GM12878 (cell line): ENCODE results near the gene AHR. TPM values are rescaled to one million over a fixed set of nuclear protein-coding genes. Genes with fewer than 3 reads are reported as not detected.

ENCODE experiments used
- BACH1 ChIP-seq: fragments of 450-650 bp; IDR thresholded peaks from 2 replicates; pipeline ENCODE4 v1.6.1; 2017; ENCODE audit warnings: mild to moderate bottlenecking, borderline replicate concordance
- CBFB ChIP-seq: IDR thresholded peaks from 2 replicates; pipeline ENCODE4 v1.6.1; 2016; ENCODE audit warnings: antibody characterized with exemption, low read depth
- CREM ChIP-seq: IDR thresholded peaks from 2 replicates; pipeline ENCODE4 v1.6.1; 2014; ENCODE audit warnings: antibody characterized with exemption, low read depth
- DPF2 ChIP-seq: fragments of 450-650 bp; IDR thresholded peaks from 2 replicates; pipeline ENCODE4 v1.6.1; 2017; ENCODE audit warnings: mild to moderate bottlenecking
- GABPA ChIP-seq: IDR thresholded peaks from 2 replicates; pipeline ENCODE4 v1.6.1; 2014; ENCODE audit warnings: antibody characterized with exemption, low read depth, mild to moderate bottlenecking, inconsistent platforms
- KLF5 ChIP-seq: fragments of 450-650 bp; IDR thresholded peaks from 2 replicates; pipeline ENCODE4 v1.6.1; 2014; ENCODE audit warnings: mild to moderate bottlenecking; ENCODE audit not compliant: partially characterized antibody
- NBN ChIP-seq: fragments of 450-650 bp; IDR thresholded peaks from 2 replicates; pipeline ENCODE4 v1.6.1; 2016
- NFYA ChIP-seq: IDR thresholded peaks from 2 replicates; pipeline ENCODE4 v1.6.1; 2011; ENCODE audit warnings: low read depth, mild to moderate bottlenecking, low read length, improper control_type of control experiment, borderline replicate concordance
- PAX8 ChIP-seq: fragments of 450-650 bp; IDR thresholded peaks from 2 replicates; pipeline ENCODE4 v1.6.1; 2017; ENCODE audit warnings: mild to moderate bottlenecking, moderate library complexity
- ZNF217 ChIP-seq: fragments of 450-650 bp; IDR thresholded peaks from 2 replicates; pipeline ENCODE4 v1.6.1; 2017; ENCODE audit warnings: antibody characterized with exemption, mild to moderate bottlenecking
- polyA plus RNA-seq, 11 experiments: library from polyadenylated mRNA; depleted of rRNA in 4 of 11; unstranded in 6 of 11; stranded (reverse) in 5 of 11; fragments of >200 nt; fragmentation: Nextera tagmentation in 4 of 11; fragmentation: Illumina TruSeq in 1 of 11; extraction: Ambion mirVana in 4 of 11; extraction: Trizol in 1 of 11; gene quantifications; 1 replicate in 1 of 11; 2 replicates in 10 of 11; pipeline versions ENCODE4 v1.2.1 to v1.2.3, GENCODE V29; 2011 to 2016; ENCODE audit warnings: inconsistent platforms in 2 of 11, missing spikeins in 2 of 11, low read depth in 1 of 11
- total RNA-seq, 4 experiments: library from RNA; depleted of rRNA in 3 of 4; stranded (reverse); fragments of >200 nt in 3 of 4; fragmentation: Illumina TruSeq in 1 of 4; extraction: Trizol in 1 of 4; gene quantifications; 2 replicates each; pipeline versions ENCODE4 v1.2.1 to v1.2.3, GENCODE V29; 2013 to 2021
- TF ChIP-seq, protein P1 (sequence below): fragments of 450-650 bp; conservative IDR thresholded peaks from 2 replicates; pipeline ENCODE4 v1.6.1; 2017; ENCODE audit warnings: mild to moderate bottlenecking, moderate library complexity
- TF ChIP-seq, protein P2 (sequence below): fragments of 450-650 bp; IDR thresholded peaks from 2 replicates; pipeline ENCODE4 v1.6.1; 2017; ENCODE audit warnings: mild to moderate bottlenecking, moderate library complexity
- TF ChIP-seq, protein P3 (sequence below): fragments of 450-650 bp; IDR thresholded peaks from 2 replicates; pipeline ENCODE4 v1.6.1; 2017; ENCODE audit warnings: borderline replicate concordance
- TF ChIP-seq, protein P4 (sequence below): fragments of 150-350 bp; IDR thresholded peaks from 2 replicates; pipeline ENCODE4 v1.6.1; 2016; ENCODE audit warnings: low read depth, low read length
- TF ChIP-seq, protein P5 (sequence below): fragments of 450-650 bp; IDR thresholded peaks from 2 replicates; pipeline ENCODE4 v1.6.1; 2014; ENCODE audit warnings: mild to moderate bottlenecking

Gene AHR
- total and polyA plus RNA-seq, 10 of the 15 experiments (the other 5 are each of a cell fraction or from before 2014, with no cell fraction given): 1.7 to 16.9 (median 4.5) TPM

DNA sequence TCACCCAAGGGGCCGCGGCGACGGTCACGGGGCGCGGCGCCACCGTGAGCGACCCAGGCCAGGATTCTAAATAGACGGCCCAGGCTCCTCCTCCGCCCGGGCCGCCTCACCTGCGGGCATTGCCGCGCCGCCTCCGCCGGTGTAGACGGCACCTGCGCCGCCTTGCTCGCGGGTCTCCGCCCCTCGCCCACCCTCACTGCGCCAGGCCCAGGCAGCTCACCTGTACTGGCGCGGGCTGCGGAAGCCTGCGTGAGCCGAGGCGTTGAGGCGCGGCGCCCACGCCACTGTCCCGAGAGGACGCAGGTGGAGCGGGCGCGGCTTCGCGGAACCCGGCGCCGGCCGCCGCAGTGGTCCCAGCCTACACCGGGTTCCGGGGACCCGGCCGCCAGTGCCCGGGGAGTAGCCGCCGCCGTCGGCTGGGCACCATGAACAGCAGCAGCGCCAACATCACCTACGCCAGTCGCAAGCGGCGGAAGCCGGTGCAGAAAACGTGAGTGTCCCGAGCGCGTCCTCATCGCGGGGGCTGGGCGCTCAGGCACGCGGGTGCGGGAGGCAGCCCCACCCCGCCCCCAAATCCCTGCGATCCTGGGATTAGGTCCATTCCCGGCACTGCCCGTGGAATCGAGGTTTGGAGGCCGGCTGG, 509 bp downstream of the AHR start (continued):
- no peak for TF ChIP-seq CREM
- no peak for TF ChIP-seq CBFB
- TF ChIP-seq, protein P1, sequence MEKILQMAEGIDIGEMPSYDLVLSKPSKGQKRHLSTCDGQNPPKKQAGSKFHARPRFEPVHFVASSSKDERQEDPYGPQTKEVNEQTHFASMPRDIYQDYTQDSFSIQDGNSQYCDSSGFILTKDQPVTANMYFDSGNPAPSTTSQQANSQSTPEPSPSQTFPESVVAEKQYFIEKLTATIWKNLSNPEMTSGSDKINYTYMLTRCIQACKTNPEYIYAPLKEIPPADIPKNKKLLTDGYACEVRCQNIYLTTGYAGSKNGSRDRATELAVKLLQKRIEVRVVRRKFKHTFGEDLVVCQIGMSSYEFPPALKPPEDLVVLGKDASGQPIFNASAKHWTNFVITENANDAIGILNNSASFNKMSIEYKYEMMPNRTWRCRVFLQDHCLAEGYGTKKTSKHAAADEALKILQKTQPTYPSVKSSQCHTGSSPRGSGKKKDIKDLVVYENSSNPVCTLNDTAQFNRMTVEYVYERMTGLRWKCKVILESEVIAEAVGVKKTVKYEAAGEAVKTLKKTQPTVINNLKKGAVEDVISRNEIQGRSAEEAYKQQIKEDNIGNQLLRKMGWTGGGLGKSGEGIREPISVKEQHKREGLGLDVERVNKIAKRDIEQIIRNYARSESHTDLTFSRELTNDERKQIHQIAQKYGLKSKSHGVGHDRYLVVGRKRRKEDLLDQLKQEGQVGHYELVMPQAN: 0 out of 2 replicates have a peak, but pooled peaks have one; percentile 48
- TF ChIP-seq DPF2: peak; percentile 87; the same call in 1 of the 2 replicates
- TF ChIP-seq, protein P2, sequence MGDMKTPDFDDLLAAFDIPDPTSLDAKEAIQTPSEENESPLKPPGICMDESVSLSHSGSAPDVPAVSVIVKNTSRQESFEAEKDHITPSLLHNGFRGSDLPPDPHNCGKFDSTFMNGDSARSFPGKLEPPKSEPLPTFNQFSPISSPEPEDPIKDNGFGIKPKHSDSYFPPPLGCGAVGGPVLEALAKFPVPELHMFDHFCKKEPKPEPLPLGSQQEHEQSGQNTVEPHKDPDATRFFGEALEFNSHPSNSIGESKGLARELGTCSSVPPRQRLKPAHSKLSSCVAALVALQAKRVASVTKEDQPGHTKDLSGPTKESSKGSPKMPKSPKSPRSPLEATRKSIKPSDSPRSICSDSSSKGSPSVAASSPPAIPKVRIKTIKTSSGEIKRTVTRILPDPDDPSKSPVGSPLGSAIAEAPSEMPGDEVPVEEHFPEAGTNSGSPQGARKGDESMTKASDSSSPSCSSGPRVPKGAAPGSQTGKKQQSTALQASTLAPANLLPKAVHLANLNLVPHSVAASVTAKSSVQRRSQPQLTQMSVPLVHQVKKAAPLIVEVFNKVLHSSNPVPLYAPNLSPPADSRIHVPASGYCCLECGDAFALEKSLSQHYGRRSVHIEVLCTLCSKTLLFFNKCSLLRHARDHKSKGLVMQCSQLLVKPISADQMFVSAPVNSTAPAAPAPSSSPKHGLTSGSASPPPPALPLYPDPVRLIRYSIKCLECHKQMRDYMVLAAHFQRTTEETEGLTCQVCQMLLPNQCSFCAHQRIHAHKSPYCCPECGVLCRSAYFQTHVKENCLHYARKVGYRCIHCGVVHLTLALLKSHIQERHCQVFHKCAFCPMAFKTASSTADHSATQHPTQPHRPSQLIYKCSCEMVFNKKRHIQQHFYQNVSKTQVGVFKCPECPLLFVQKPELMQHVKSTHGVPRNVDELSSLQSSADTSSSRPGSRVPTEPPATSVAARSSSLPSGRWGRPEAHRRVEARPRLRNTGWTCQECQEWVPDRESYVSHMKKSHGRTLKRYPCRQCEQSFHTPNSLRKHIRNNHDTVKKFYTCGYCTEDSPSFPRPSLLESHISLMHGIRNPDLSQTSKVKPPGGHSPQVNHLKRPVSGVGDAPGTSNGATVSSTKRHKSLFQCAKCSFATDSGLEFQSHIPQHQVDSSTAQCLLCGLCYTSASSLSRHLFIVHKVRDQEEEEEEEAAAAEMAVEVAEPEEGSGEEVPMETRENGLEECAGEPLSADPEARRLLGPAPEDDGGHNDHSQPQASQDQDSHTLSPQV: no peak
- no peak; the same call in 1 of the 2 replicates for TF ChIP-seq BACH1
- peak; percentile 80; the same call in 1 of the 2 replicates for TF ChIP-seq ZNF217
- TF ChIP-seq, protein P3, sequence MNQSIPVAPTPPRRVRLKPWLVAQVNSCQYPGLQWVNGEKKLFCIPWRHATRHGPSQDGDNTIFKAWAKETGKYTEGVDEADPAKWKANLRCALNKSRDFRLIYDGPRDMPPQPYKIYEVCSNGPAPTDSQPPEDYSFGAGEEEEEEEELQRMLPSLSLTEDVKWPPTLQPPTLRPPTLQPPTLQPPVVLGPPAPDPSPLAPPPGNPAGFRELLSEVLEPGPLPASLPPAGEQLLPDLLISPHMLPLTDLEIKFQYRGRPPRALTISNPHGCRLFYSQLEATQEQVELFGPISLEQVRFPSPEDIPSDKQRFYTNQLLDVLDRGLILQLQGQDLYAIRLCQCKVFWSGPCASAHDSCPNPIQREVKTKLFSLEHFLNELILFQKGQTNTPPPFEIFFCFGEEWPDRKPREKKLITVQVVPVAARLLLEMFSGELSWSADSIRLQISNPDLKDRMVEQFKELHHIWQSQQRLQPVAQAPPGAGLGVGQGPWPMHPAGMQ: no peak
- TF ChIP-seq, protein P4, sequence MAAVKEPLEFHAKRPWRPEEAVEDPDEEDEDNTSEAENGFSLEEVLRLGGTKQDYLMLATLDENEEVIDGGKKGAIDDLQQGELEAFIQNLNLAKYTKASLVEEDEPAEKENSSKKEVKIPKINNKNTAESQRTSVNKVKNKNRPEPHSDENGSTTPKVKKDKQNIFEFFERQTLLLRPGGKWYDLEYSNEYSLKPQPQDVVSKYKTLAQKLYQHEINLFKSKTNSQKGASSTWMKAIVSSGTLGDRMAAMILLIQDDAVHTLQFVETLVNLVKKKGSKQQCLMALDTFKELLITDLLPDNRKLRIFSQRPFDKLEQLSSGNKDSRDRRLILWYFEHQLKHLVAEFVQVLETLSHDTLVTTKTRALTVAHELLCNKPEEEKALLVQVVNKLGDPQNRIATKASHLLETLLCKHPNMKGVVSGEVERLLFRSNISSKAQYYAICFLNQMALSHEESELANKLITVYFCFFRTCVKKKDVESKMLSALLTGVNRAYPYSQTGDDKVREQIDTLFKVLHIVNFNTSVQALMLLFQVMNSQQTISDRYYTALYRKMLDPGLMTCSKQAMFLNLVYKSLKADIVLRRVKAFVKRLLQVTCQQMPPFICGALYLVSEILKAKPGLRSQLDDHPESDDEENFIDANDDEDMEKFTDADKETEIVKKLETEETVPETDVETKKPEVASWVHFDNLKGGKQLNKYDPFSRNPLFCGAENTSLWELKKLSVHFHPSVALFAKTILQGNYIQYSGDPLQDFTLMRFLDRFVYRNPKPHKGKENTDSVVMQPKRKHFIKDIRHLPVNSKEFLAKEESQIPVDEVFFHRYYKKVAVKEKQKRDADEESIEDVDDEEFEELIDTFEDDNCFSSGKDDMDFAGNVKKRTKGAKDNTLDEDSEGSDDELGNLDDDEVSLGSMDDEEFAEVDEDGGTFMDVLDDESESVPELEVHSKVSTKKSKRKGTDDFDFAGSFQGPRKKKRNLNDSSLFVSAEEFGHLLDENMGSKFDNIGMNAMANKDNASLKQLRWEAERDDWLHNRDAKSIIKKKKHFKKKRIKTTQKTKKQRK: no peak
- TF ChIP-seq NBN: no peak
- no peak for TF ChIP-seq GABPA
- no peak for TF ChIP-seq PAX8
- no peak for TF ChIP-seq KLF5
- TF ChIP-seq, protein P5, sequence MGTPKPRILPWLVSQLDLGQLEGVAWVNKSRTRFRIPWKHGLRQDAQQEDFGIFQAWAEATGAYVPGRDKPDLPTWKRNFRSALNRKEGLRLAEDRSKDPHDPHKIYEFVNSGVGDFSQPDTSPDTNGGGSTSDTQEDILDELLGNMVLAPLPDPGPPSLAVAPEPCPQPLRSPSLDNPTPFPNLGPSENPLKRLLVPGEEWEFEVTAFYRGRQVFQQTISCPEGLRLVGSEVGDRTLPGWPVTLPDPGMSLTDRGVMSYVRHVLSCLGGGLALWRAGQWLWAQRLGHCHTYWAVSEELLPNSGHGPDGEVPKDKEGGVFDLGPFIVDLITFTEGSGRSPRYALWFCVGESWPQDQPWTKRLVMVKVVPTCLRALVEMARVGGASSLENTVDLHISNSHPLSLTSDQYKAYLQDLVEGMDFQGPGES: no peak
- TF ChIP-seq NFYA: no peak
